ENCODE data around the gene EMSY. TPM values are rescaled to one million over a fixed set of nuclear protein-coding genes. Genes with fewer than 3 reads are reported as not detected.

EMSY gene
- total and polyA plus RNA-seq, 12 donors, result 7.0 to 48.0 (median 16.4) TPM

GRCh38 chr11:76426660-76427059, 18.2 kb upstream of the EMSY start:
- Histone ChIP-seq H3K27ac (no peak overlapping the region), H3K27me3 (no peaks in the 10 kb centered on the region), H3K9me3 (replicated peaks in 1 of 3) (no peaks in the 10 kb centered on the region), H3K4me1 (replicated peaks in 1 of 2) (no peaks in the 10 kb centered on the region), H3K36me3 (replicated peaks in 1 of 2) (no peaks in the 10 kb centered on the region), H3K4me3 (no peak overlapping the region)
- intact Hi-C loops (cut with DNase I), result no loop called here
- TF ChIP-seq POLR2A (IDR thresholded peaks at IDR 0.05) (no peak), CTCF (IDR thresholded peaks at IDR 0.05) (no peak)
- no peak for DNase-seq

GRCh38 chr11:76436020-76436419, 8.8 kb upstream of the EMSY start:
- H3K9me3 ChIP-seq (replicated peaks in 1 of 3), result no peaks in the 10 kb centered on the region
- no peak overlapping the region for H3K27ac ChIP-seq
- no peaks in the 10 kb centered on the region for H3K4me1 ChIP-seq (replicated peaks in 1 of 2)
- TF ChIP-seq POLR2A (IDR thresholded peaks at IDR 0.05), result no peak
- no peak for TF ChIP-seq CTCF (IDR thresholded peaks at IDR 0.05)
- no peaks in the 10 kb centered on the region for H3K27me3 ChIP-seq
- H3K4me3 ChIP-seq, result no peak overlapping the region
- intact Hi-C loops (cut with DNase I), result no loop called here
- WGBS, 4 donors, result 80 to 91% (median 83%) methylated on average over 1 of the region's 1 CpG
- no peak for DNase-seq
- no peaks in the 10 kb centered on the region for H3K36me3 ChIP-seq (replicated peaks in 1 of 2)

- peak overlapping the region in 3 of 5 donors; percentile 85 to 95 (median 91) for H3K27ac ChIP-seq
Observed at GRCh38 chr11:76443268-76443980, 1.4 kb upstream of the EMSY start.

GRCh38 chr11:76444065-76444383, 794 bp upstream of the EMSY start:
- TF ChIP-seq POLR2A (IDR thresholded peaks at IDR 0.05), result no peak
- TF ChIP-seq CTCF (IDR thresholded peaks at IDR 0.05), result no peak
- H3K4me3 ChIP-seq, result peak overlapping the region; percentile 50 to 97 (median 78)
- H3K4me1 ChIP-seq (replicated peaks in 1 of 2), result peaks cover 11 to 21% of the 10 kb centered on the region in 2 donors
- H3K9me3 ChIP-seq (replicated peaks in 1 of 3), result no peaks in the 10 kb centered on the region
- intact Hi-C loops (cut with DNase I), result loop anchor here in 1 of 2 donors (10.0 kb wide), 1 partner anchor 229 kb away; no protein-coding TSS in a partner anchor
- H3K36me3 ChIP-seq (replicated peaks in 1 of 2), result peaks cover 0 to 8% of the 10 kb centered on the region in 2 donors
- 0 to 2% (median 0%) methylated on average over 10 of the region's 10 CpGs for WGBS, 4 donors
- H3K27ac ChIP-seq, result peak overlapping the region; percentile 85 to 97 (median 91)
- H3K27me3 ChIP-seq, result no peaks in the 10 kb centered on the region
- DNase-seq, result no peak

More at GRCh38 chr11:76443268-76443980, 1.4 kb upstream of the EMSY start:
- TF ChIP-seq CTCF (IDR thresholded peaks at IDR 0.05) (no peak), POLR2A (IDR thresholded peaks at IDR 0.05) (no peak)
- peak in 1 of 7 donors; percentile 10 for DNase-seq
- Histone ChIP-seq H3K36me3 (replicated peaks in 1 of 2) (peaks cover 0 to 8% of the 10 kb centered on the region in 2 donors), H3K4me3 (peak overlapping the region in 3 of 4 donors; percentile 1 to 97 (median 89)), H3K27me3 (no peaks in the 10 kb centered on the region), H3K4me1 (replicated peaks in 1 of 2) (peaks cover 11 to 21% of the 10 kb centered on the region in 2 donors), H3K9me3 (replicated peaks in 1 of 3) (no peaks in the 10 kb centered on the region)
- intact Hi-C loops (cut with DNase I), result loop anchor here in 1 of 2 donors (10.0 kb wide), 1 partner anchor 229 kb away; no protein-coding TSS in a partner anchor
- 27 to 31% (median 29%) methylated on average over 10 of the region's 10 CpGs for WGBS, 4 donors

All from adrenal gland (tissue), 12 donors.